H1 (cell line): ENCODE results near the gene AGPAT2. TPM values are rescaled to one million over a fixed set of nuclear protein-coding genes. Genes with fewer than 3 reads are reported as not detected.

Source experiments
- CTCF ChIA-PET: fragments of 300-600 bp; sonication (Branson Sonifier 250); formaldehyde crosslinking; loops from one replicate; lab custom pipeline; 2021; ENCODE audit not compliant: partially characterized antibody; lab: Charles Lee
- POLR2A ChIA-PET: fragments of 300-600 bp; sonication (Branson Sonifier 250); formaldehyde crosslinking; loops from one replicate; lab custom pipeline; 2021; ENCODE audit warnings: inconsistent platforms; ENCODE audit not compliant: partially characterized antibody; lab: Charles Lee
- DNase-seq, 2 experiments: peaks; one replicate each; pipeline versions ENCODE4 v3.0.0 to v3.0.0-alpha.2; 2010 to 2022; ENCODE audit warnings: low spot score in 2 of 2, low read depth in 1 of 2, mixed read lengths in 1 of 2
- FAIRE-seq: peaks from 2 replicates; lab custom pipeline; 2011; peaks lifted over from hg19 to GRCh38; lab: Jason Lieb, UNC
- H2AFZ ChIP-seq: 2 replicates; pipeline ENCODE4 v1.8.1; 2012; ENCODE audit warnings: low read length, inconsistent platforms
- H2AK5ac ChIP-seq: 2 replicates; pipeline ENCODE4 v1.6.1; 2013; ENCODE audit warnings: low read depth, low read length
- H2BK120ac ChIP-seq: replicated peaks from 2 replicates; pipeline ENCODE3; 2013; ENCODE audit warnings: low read depth, low read length, inconsistent platforms
- H2BK12ac ChIP-seq: 2 replicates; pipeline ENCODE4 v1.6.1; 2013; ENCODE audit warnings: low read depth, low read length
- H2BK15ac ChIP-seq: 2 replicates; pipeline ENCODE4 v1.6.1; 2013; ENCODE audit warnings: low read length
- H2BK20ac ChIP-seq: 2 replicates; pipeline ENCODE4 v1.6.1; 2013; ENCODE audit warnings: low read length
- H2BK5ac ChIP-seq: 2 replicates; pipeline ENCODE4 v1.6.1; 2013; ENCODE audit warnings: low read depth, low read length
- H3K14ac ChIP-seq: 2 replicates; pipeline ENCODE4 v1.6.1; 2013; ENCODE audit warnings: inconsistent platforms; ENCODE audit not compliant: insufficient read length
- H3K18ac ChIP-seq: 2 replicates; pipeline ENCODE4 v1.6.1; 2013; ENCODE audit warnings: low read length; ENCODE audit errors: extremely low read depth
- H3K23ac ChIP-seq: 2 replicates; pipeline ENCODE4 v1.6.1; 2013; ENCODE audit warnings: inconsistent platforms; ENCODE audit not compliant: insufficient read length
- H3K23me2 ChIP-seq: 2 replicates; pipeline ENCODE4 v1.6.1; 2013; ENCODE audit warnings: low read depth, low read length
- H3K27ac ChIP-seq: 2 replicates; pipeline ENCODE4 v1.6.1; 2011; ENCODE audit warnings: low read depth, low read length, inconsistent platforms
- H3K27me3 ChIP-seq, 4 experiments: replicated peaks in 1 of 4; 1 replicate in 1 of 4; 2 replicates in 3 of 4; pipeline versions ENCODE4 v1.6.1 to v1.8.1; 2011 to 2013; ENCODE audit warnings: low read length in 3 of 4, mild to moderate bottlenecking in 3 of 4, inconsistent platforms in 2 of 4, mixed read lengths in 2 of 4, moderate library complexity in 1 of 4; ENCODE audit not compliant: control insufficient read depth in 3 of 4, insufficient read depth in 3 of 4; ENCODE audit errors: extremely low read depth in 1 of 4
- H3K36me3 ChIP-seq, 4 experiments: 2 replicates each; pipeline versions ENCODE4 v1.6.1 to v1.8.1; 2011 to 2013; ENCODE audit warnings: mild to moderate bottlenecking in 4 of 4, low read length in 3 of 4, moderate library complexity in 2 of 4, control low read depth in 1 of 4, inconsistent platforms in 1 of 4; ENCODE audit not compliant: insufficient read depth in 4 of 4, control insufficient read depth in 2 of 4
- H3K4ac ChIP-seq: replicated peaks from 2 replicates; pipeline ENCODE3; 2013; ENCODE audit warnings: low read length, low read depth, mixed read lengths, inconsistent platforms; ENCODE audit not compliant: insufficient read length
- H3K4me1 ChIP-seq, 4 experiments: replicated peaks in 1 of 4; 1 replicate in 1 of 4; 2 replicates in 3 of 4; pipeline versions ENCODE4 v1.6.1 to v1.8.1; 2011 to 2013; ENCODE audit warnings: low read length in 3 of 4, inconsistent platforms in 2 of 4, mixed read lengths in 1 of 4; ENCODE audit not compliant: insufficient read depth in 4 of 4, control insufficient read depth in 3 of 4
- H3K4me2 ChIP-seq, 2 experiments: 2 replicates each; pipeline versions ENCODE4 v1.6.1 to v1.8.1; 2011 to 2013; ENCODE audit warnings: low read depth in 2 of 2, low read length in 2 of 2, control low read depth in 1 of 2, inconsistent platforms in 1 of 2, mild to moderate bottlenecking in 1 of 2; ENCODE audit not compliant: insufficient read depth in 1 of 2
- H3K4me3 ChIP-seq, 4 experiments: fragments of 200-600, 300-600 bp in 1 of 4; sonication (generic), shearing (Covaris generic), sonication (Bioruptor Twin) in 1 of 4; 2 replicates each; pipeline versions ENCODE4 v1.5.1 to v1.8.1; 2011 to 2016; ENCODE audit warnings: low read length in 4 of 4, low read depth in 3 of 4, control low read depth in 2 of 4, inconsistent platforms in 2 of 4, mild to moderate bottlenecking in 2 of 4, mixed read lengths in 1 of 4, moderate library complexity in 1 of 4; ENCODE audit not compliant: insufficient read depth in 2 of 4; ENCODE audit errors: extremely low read depth in 1 of 4
- H3K56ac ChIP-seq: replicated peaks from 2 replicates; pipeline ENCODE3; 2013; ENCODE audit warnings: low read depth, mild to moderate bottlenecking, mixed read lengths, low read length, inconsistent platforms; ENCODE audit not compliant: insufficient read length
- H3K79me1 ChIP-seq: 2 replicates; pipeline ENCODE4 v1.6.1; 2013; ENCODE audit warnings: low read depth, low read length, control low read depth
- H3K79me2 ChIP-seq, 2 experiments: 2 replicates each; pipeline versions ENCODE4 v1.6.1 to v1.8.1; 2012 to 2013; ENCODE audit warnings: low read length in 2 of 2, mild to moderate bottlenecking in 2 of 2, inconsistent platforms in 1 of 2; ENCODE audit not compliant: insufficient read depth in 2 of 2, control insufficient read depth in 1 of 2
- H3K9ac ChIP-seq, 4 experiments: replicated peaks in 1 of 4; 1 replicate in 1 of 4; 2 replicates in 3 of 4; pipeline versions ENCODE4 v1.6.1 to v1.8.1; 2011 to 2013; ENCODE audit warnings: low read depth in 3 of 4, low read length in 3 of 4, control low read depth in 2 of 4, mild to moderate bottlenecking in 2 of 4, moderate library complexity in 2 of 4, inconsistent platforms in 1 of 4; ENCODE audit errors: extremely low read depth in 1 of 4
- H3K9me3 ChIP-seq, 2 experiments: 2 replicates each; pipeline versions ENCODE4 v1.6.1 to v1.8.1; 2012 to 2013; ENCODE audit warnings: mild to moderate bottlenecking in 2 of 2, moderate library complexity in 2 of 2, control low read depth in 1 of 2, inconsistent platforms in 1 of 2, low read depth in 1 of 2, low read length in 1 of 2, mixed read lengths in 1 of 2; ENCODE audit not compliant: insufficient read depth in 2 of 2
- H4K20me1 ChIP-seq, 2 experiments: replicated peaks in 1 of 2; 2 replicates each; pipeline versions ENCODE3 to v1.8.1; 2011 to 2013; ENCODE audit warnings: inconsistent platforms in 2 of 2, low read length in 2 of 2, mild to moderate bottlenecking in 1 of 2; ENCODE audit not compliant: insufficient read depth in 2 of 2, control insufficient read depth in 1 of 2
- H4K5ac ChIP-seq: 2 replicates; pipeline ENCODE4 v1.6.1; 2013; ENCODE audit warnings: low read length, low read depth, mixed read lengths, inconsistent platforms; ENCODE audit not compliant: insufficient read length
- H4K8ac ChIP-seq: 2 replicates; pipeline ENCODE4 v1.8.0; 2013; ENCODE audit warnings: mild to moderate bottlenecking, moderate library complexity, low read length, inconsistent platforms; ENCODE audit not compliant: insufficient read depth; ENCODE audit errors: extremely low read depth
- H4K91ac ChIP-seq: replicated peaks from 2 replicates; pipeline ENCODE3; 2013; ENCODE audit warnings: low read length, mixed read lengths, inconsistent platforms; ENCODE audit not compliant: insufficient read length
- BCL11A ChIP-seq, 2 experiments: IDR thresholded peaks; one replicate each; pipeline ENCODE4 v1.6.1; 2011; ENCODE audit warnings: low read depth in 2 of 2, low read length in 2 of 2, mild to moderate bottlenecking in 2 of 2
- CREB1 ChIP-seq: IDR thresholded peaks from 2 replicates; pipeline ENCODE4 v1.6.1; 2012; ENCODE audit warnings: inconsistent platforms
- CTBP2 ChIP-seq: IDR thresholded peaks from 2 replicates; pipeline ENCODE4 v1.7.0; 2011; ENCODE audit warnings: borderline replicate concordance, mild to moderate bottlenecking, moderate library complexity, mixed read lengths, low read length; ENCODE audit not compliant: insufficient read depth, insufficient read length
- EP300 ChIP-seq, 2 experiments: IDR thresholded peaks; 1 replicate in 1 of 2; 2 replicates in 1 of 2; pipeline ENCODE4 v1.6.1; 2011 to 2012; ENCODE audit warnings: low read depth in 2 of 2, low read length in 2 of 2, mild to moderate bottlenecking in 2 of 2, borderline replicate concordance in 1 of 2, inconsistent platforms in 1 of 2, moderate library complexity in 1 of 2
- EZH2 ChIP-seq: fragments of 200-600 bp; sonication (generic); IDR thresholded peaks from 2 replicates; pipeline ENCODE4 v1.7.1; 2012; ENCODE audit warnings: low read depth, mild to moderate bottlenecking, moderate library complexity, low read length, inconsistent platforms; ENCODE audit not compliant: severe bottlenecking
- GABPA ChIP-seq: IDR thresholded peaks from 2 replicates; pipeline ENCODE4 v1.6.1; 2011; ENCODE audit warnings: mild to moderate bottlenecking, low read length, moderate library complexity, borderline replicate concordance; ENCODE audit not compliant: insufficient read depth
- HDAC2 ChIP-seq, 2 experiments: fragments of 300-600 bp in 1 of 2; sonication (generic) in 1 of 2; IDR thresholded peaks; 2 replicates each; pipeline ENCODE4 v1.6.1; 2011 to 2012; ENCODE audit warnings: low read depth in 2 of 2, low read length in 2 of 2, mild to moderate bottlenecking in 2 of 2, moderate library complexity in 2 of 2, borderline replicate concordance in 1 of 2, inconsistent platforms in 1 of 2
- SAP30 ChIP-seq: fragments of 300-600 bp; sonication (generic); IDR thresholded peaks from 2 replicates; pipeline ENCODE4 v1.7.1; 2012; ENCODE audit warnings: low read length, moderate library complexity, mild to moderate bottlenecking, inconsistent platforms; ENCODE audit not compliant: insufficient read depth, insufficient replicate concordance
- TAF1 ChIP-seq: IDR thresholded peaks from 2 replicates; pipeline ENCODE4 v1.6.1; 2011; ENCODE audit warnings: mild to moderate bottlenecking, low read depth, low read length
- WGBS, 2 experiments: shearing (Covaris generic) in 1 of 2; methylation state at CpG; one replicate each; pipeline versions ENCODE4 v1.1.6 to v1.1.7; 2013 to 2015; ENCODE audit warnings: low lambda C conversion rate in 2 of 2, mixed read lengths in 2 of 2, inconsistent platforms in 1 of 2, low coverage in 1 of 2, missing lambda C conversion rate in 1 of 2; ENCODE audit not compliant: insufficient replicate concordance in 2 of 2, insufficient coverage in 1 of 2, insufficient read length in 1 of 2; ENCODE audit errors: extremely low coverage in 1 of 2, missing lambda C conversion rate in 1 of 2; 5-methylcytosine and 5-hydroxymethylcytosine counted together
- polyA plus RNA-seq, 7 experiments: library from polyadenylated mRNA; depleted of rRNA in 3 of 7; stranded (reverse) in 5 of 7; unstranded in 2 of 7; fragments of >200 nt in 5 of 7; fragments of 200-250 nt in 2 of 7; gene quantifications; 1 replicate in 5 of 7; 2 replicates in 1 of 7; 4 replicates in 1 of 7; pipeline versions ENCODE4 v1.2.1 to v1.2.3, GENCODE V29; 2011 to 2013; ENCODE audit warnings: missing spikeins in 2 of 7, mixed read lengths in 2 of 7
- total RNA-seq: library from RNA; stranded (reverse); fragmentation: NEBNext Ultra II Directional; extraction: Animal tissue kit (Norgen Biotek cat#: 25700); gene quantifications from 2 replicates; pipeline ENCODE4 v1.2.1, GENCODE V29; 2021
- TF ChIP-seq, protein P1 (sequence below), 3 experiments: IDR thresholded peaks; 1 replicate in 2 of 3; 2 replicates in 1 of 3; pipeline versions ENCODE4 v1.5.1 to v1.6.1; 2011; ENCODE audit warnings: low read length in 3 of 3, mild to moderate bottlenecking in 3 of 3, inconsistent platforms in 2 of 3, low read depth in 1 of 3, moderate library complexity in 1 of 3; ENCODE audit not compliant: insufficient read depth in 1 of 3; ENCODE audit errors: control extremely low read depth in 1 of 3

AGPAT2 gene
- total and polyA plus RNA-seq, 2 of the 8 experiments (the other 6 are each of a cell fraction or from before 2014, with no cell fraction given): 31.6 to 37.6 TPM

DNA sequence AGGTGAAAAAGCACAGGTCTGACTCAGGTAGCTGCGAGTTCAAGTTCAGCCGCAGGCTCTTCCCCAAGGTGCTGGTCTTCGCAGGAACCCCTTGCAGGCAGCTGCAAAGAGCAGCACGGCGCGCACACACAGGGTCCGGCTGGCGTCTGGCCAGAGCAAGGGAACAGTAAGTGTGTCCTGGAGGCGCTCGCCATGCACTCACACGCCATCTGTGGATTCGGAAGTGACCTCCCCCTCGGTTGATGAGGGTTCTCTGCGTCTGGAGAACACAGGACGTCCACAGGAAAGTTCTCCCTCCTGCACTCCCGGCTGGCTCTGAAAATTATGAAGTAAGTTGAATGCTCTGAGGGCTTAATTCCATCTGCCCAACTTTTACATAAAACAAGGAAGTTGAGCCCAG lies 38.5 kb downstream of the AGPAT2 start:
- Histone ChIP-seq H2BK120ac (no peak overlapping the region), H4K5ac (no peak overlapping the region), H3K23ac (no peak overlapping the region), H3K23me2 (no peaks in the 10 kb centered on the region), H2BK20ac (no peak overlapping the region), H2BK5ac (no peak overlapping the region), H3K27ac (no peak overlapping the region), H3K4me2 (no peak overlapping the region), H3K4me1 (peaks cover 0 to 10% (median 2%) of the 10 kb centered on the region in 4 experiments; a peak in 4 of 7 replicates), H4K91ac (no peak overlapping the region), H4K8ac (no peak overlapping the region), H3K4ac (no peak overlapping the region), H3K56ac (no peak overlapping the region), H2AK5ac (no peak overlapping the region), H3K9me3 (no peaks in the 10 kb centered on the region), H2AFZ (no peak overlapping the region), H3K4me3 (no peak overlapping the region), H2BK12ac (0 out of 2 replicates have a peak overlapping the region, but pooled peaks have one; percentile 39), H3K27me3 (peaks cover 0 to under 1% (median 0%) of the 10 kb centered on the region in 4 experiments; a peak in 1 of 7 replicates), H3K79me2 (no peaks in the 10 kb centered on the region), H4K20me1 (no peaks in the 10 kb centered on the region), H3K18ac (no peak overlapping the region), H3K79me1 (no peaks in the 10 kb centered on the region), H2BK15ac (no peak overlapping the region), H3K14ac (no peak overlapping the region), H3K36me3 (no peaks in the 10 kb centered on the region), H3K9ac (no peak overlapping the region)
- DNase-seq (no peak), FAIRE-seq (no peak)
- ChIA-PET POLR2A (no interaction called here), CTCF (interaction anchor here (0.9 to 16.1 kb wide), 2 partner anchors 45 to 161 kb away, joined by 3 to 237 read pairs; no protein-coding TSS in a partner anchor)
- 84% methylated on average over 16 of the region's 16 CpGs; no CpG with 5 or more reads in 1 of the 2 experiments for WGBS, 2 experiments
- TF ChIP-seq EZH2 (no peak), CTBP2 (no peak), SAP30 (no peak), EP300 (IDR thresholded peaks at IDR 0.05; ENCODE audit: borderline replicate concordance in 1 of 2, low read depth in 2 of 2, low read length in 2 of 2) (no peak), HDAC2 (IDR thresholded peaks at IDR 0.05; ENCODE audit: borderline replicate concordance in 1 of 2, low read depth in 2 of 2, low read length in 2 of 2) (no peak), BCL11A (IDR thresholded peaks at IDR 0.05; ENCODE audit: low read depth in 2 of 2, low read length in 2 of 2) (no peak), CREB1 (no peak), GABPA (no peak), TAF1 (no peak)
- TF ChIP-seq, protein P1, sequence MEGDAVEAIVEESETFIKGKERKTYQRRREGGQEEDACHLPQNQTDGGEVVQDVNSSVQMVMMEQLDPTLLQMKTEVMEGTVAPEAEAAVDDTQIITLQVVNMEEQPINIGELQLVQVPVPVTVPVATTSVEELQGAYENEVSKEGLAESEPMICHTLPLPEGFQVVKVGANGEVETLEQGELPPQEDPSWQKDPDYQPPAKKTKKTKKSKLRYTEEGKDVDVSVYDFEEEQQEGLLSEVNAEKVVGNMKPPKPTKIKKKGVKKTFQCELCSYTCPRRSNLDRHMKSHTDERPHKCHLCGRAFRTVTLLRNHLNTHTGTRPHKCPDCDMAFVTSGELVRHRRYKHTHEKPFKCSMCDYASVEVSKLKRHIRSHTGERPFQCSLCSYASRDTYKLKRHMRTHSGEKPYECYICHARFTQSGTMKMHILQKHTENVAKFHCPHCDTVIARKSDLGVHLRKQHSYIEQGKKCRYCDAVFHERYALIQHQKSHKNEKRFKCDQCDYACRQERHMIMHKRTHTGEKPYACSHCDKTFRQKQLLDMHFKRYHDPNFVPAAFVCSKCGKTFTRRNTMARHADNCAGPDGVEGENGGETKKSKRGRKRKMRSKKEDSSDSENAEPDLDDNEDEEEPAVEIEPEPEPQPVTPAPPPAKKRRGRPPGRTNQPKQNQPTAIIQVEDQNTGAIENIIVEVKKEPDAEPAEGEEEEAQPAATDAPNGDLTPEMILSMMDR (IDR thresholded peaks at IDR 0.05; ENCODE audit: control extremely low read depth in 1 of 3, insufficient read depth in 1 of 3, low read depth in 1 of 3, low read length in 3 of 3): no peak
